Dermis blood vessel endothelial cell (primary cell): ENCODE data around the gene MRPS18B. TPM values are rescaled to one million over a fixed set of nuclear protein-coding genes. Genes with fewer than 3 reads are reported as not detected.
"Not testable (repeated sequence)": the region's sequence is repeated elsewhere in the genome, so short reads cannot be mapped to it uniquely, and the experiment has no call there.

ENCODE experiments used
- DNase-seq: peaks from one replicate; pipeline ENCODE4 v3.0.0; 2010
- total RNA-seq: library from RNA; depleted of rRNA; stranded (reverse); fragments of >200 nt; gene quantifications from 2 replicates; pipeline ENCODE4 v1.2.3, GENCODE V29; 2014

The MRPS18B gene
- total RNA-seq, 1 donor from 2014 or later = 41.0 TPM

GRCh38 chr6:30644769-30645168, 27.1 kb downstream of the MRPS18B start:
- no peak for DNase-seq

GRCh38 chr6:30645989-30646388, 28.3 kb downstream of the MRPS18B start:
- DNase-seq = no peak

- peak; percentile 96 for DNase-seq
Observed at GRCh38 chr6:30646450-30647241, 29.0 kb downstream of the MRPS18B start, which contains the start of gene C6orf136. Gene C6orf136, plus strand, starts transcription at chr6:30647133. Its CDS starts 99 bp downstream, at chr6:30647232.

- DNase-seq = peak; percentile 69
Observed at GRCh38 chr6:30647242-30648116, 29.8 kb downstream of the MRPS18B start.

GRCh38 chr6:30651143-30651542, 33.5 kb downstream of the MRPS18B start:
- DNase-seq = no peak

GRCh38 chr6:30654798-30655742, 37.4 kb downstream of the MRPS18B start:
- no peak for DNase-seq

- no peak for DNase-seq
Observed at GRCh38 chr6:30655743-30656094, 38.1 kb downstream of the MRPS18B start.

- DNase-seq = no peak
Observed at GRCh38 chr6:30656513-30656912, 38.9 kb downstream of the MRPS18B start.

- no peak for DNase-seq
Observed at GRCh38 chr6:30657454-30657853, 39.8 kb downstream of the MRPS18B start.

- not testable (repeated sequence) for DNase-seq
Observed at GRCh38 chr6:30657922-30658321, 40.3 kb downstream of the MRPS18B start.

GRCh38 chr6:30664994-30665767, 47.5 kb downstream of the MRPS18B start:
- no peak for DNase-seq

- peak; percentile 54 for DNase-seq
Observed at GRCh38 chr6:30666300-30666699, 48.7 kb downstream of the MRPS18B start.

GRCh38 chr6:30670760-30671527, 53.3 kb downstream of the MRPS18B start:
- DNase-seq = peak; percentile 39

- DNase-seq = peak; percentile 99
Observed at GRCh38 chr6:30672445-30673253, 55.0 kb downstream of the MRPS18B start, which contains the start of gene DHX16. Gene DHX16, minus strand, starts transcription at chr6:30673006. Its CDS starts 165 bp downstream, at chr6:30672841.

Other genes with a start within 250 kb of the MRPS18B start
- gene HLA-E, start 128.3 kb upstream of the MRPS18B start, total RNA-seq = 717 and 1,065 TPM in 2 replicates
- gene GNL1, start 61.4 kb upstream of the MRPS18B start, total RNA-seq = 53.1 and 63.0 TPM in 2 replicates
- gene PRR3, start 60.5 kb upstream of the MRPS18B start, total RNA-seq = 2.9 and 3.5 TPM in 2 replicates
- 49.5 and 70.3 TPM in 2 replicates for gene ABCF1, start 46.4 kb upstream of the MRPS18B start, total RNA-seq
- gene PPP1R10, start 597 bp upstream of the MRPS18B start, total RNA-seq = 19.4 and 20.0 TPM in 2 replicates
- 3.4 and 3.7 TPM in 2 replicates for gene ATAT1, start 9.0 kb downstream of the MRPS18B start, total RNA-seq
- 3.5 and 9.9 TPM in 2 replicates for gene C6orf136, start 29.3 kb downstream of the MRPS18B start, total RNA-seq
- 39.3 and 52.6 TPM in 2 replicates for gene DHX16, start 55.2 kb downstream of the MRPS18B start, total RNA-seq
- 41.7 and 64.8 TPM in 2 replicates for gene PPP1R18, start 68.8 kb downstream of the MRPS18B start, total RNA-seq
- gene NRM, start 73.1 kb downstream of the MRPS18B start, total RNA-seq = 3.1 and 4.6 TPM in 2 replicates
- gene MDC1, start 99.4 kb downstream of the MRPS18B start, total RNA-seq = 6.3 and 12.5 TPM in 2 replicates
- gene TUBB, start 102.5 kb downstream of the MRPS18B start, total RNA-seq = 301 and 692 TPM in 2 replicates
- 71.5 and 124 TPM in 2 replicates for gene FLOT1, start 124.8 kb downstream of the MRPS18B start, total RNA-seq
- gene IER3, start 126.7 kb downstream of the MRPS18B start, total RNA-seq = 74.4 and 134 TPM in 2 replicates